GM12874 (cell line): ENCODE data around the gene STARD13.

Experiments used
- TF ChIP-seq, protein P1 (sequence below): IDR thresholded peaks from 2 replicates; pipeline ENCODE4 v1.5.1; 2011; ENCODE audit warnings: low read depth, mild to moderate bottlenecking, control low read depth, low read length, moderate library complexity; ENCODE audit not compliant: insufficient read depth

STARD13 gene, protein sequence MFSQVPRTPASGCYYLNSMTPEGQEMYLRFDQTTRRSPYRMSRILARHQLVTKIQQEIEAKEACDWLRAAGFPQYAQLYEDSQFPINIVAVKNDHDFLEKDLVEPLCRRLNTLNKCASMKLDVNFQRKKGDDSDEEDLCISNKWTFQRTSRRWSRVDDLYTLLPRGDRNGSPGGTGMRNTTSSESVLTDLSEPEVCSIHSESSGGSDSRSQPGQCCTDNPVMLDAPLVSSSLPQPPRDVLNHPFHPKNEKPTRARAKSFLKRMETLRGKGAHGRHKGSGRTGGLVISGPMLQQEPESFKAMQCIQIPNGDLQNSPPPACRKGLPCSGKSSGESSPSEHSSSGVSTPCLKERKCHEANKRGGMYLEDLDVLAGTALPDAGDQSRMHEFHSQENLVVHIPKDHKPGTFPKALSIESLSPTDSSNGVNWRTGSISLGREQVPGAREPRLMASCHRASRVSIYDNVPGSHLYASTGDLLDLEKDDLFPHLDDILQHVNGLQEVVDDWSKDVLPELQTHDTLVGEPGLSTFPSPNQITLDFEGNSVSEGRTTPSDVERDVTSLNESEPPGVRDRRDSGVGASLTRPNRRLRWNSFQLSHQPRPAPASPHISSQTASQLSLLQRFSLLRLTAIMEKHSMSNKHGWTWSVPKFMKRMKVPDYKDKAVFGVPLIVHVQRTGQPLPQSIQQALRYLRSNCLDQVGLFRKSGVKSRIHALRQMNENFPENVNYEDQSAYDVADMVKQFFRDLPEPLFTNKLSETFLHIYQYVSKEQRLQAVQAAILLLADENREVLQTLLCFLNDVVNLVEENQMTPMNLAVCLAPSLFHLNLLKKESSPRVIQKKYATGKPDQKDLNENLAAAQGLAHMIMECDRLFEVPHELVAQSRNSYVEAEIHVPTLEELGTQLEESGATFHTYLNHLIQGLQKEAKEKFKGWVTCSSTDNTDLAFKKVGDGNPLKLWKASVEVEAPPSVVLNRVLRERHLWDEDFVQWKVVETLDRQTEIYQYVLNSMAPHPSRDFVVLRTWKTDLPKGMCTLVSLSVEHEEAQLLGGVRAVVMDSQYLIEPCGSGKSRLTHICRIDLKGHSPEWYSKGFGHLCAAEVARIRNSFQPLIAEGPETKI

DNA sequence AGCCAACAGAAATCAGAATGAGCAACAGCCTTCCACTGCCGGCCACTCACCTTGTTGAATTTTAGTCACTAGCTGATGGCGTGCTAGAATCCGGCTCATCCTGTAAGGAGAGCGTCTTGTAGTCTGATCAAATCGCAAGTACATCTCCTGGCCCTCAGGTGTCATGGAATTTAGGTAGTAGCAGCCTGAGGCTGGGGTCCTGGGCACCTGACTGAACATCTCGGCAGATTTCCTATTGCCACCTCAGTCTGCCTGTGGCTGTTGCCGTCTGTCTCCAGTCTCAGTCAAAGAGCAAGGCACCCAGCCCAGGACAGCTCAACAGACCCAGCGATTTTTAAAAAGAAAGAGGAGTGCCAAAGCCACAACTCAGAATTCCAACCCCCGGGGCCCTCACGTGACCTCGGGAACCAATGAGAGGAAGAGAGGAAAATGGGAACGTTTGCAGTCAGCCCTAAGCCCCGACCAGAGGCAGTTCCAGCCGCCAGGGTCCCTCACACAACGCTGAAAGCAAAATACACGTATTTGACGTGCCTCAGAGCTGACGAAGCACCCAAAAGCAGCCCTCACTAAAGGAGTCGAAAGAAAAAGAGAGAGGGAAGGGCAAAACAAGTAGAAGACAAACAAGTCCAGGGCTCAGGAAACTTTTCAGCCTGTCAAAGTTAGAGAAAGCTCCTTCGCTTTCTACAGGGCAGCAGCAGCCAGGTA lies at the start of gene STARD13:
STARD13 (minus strand) TSS at position 336 of the 705 bp plus-strand sequence; CDS start at position 219, 117 bp downstream.
- TF ChIP-seq, protein P1, sequence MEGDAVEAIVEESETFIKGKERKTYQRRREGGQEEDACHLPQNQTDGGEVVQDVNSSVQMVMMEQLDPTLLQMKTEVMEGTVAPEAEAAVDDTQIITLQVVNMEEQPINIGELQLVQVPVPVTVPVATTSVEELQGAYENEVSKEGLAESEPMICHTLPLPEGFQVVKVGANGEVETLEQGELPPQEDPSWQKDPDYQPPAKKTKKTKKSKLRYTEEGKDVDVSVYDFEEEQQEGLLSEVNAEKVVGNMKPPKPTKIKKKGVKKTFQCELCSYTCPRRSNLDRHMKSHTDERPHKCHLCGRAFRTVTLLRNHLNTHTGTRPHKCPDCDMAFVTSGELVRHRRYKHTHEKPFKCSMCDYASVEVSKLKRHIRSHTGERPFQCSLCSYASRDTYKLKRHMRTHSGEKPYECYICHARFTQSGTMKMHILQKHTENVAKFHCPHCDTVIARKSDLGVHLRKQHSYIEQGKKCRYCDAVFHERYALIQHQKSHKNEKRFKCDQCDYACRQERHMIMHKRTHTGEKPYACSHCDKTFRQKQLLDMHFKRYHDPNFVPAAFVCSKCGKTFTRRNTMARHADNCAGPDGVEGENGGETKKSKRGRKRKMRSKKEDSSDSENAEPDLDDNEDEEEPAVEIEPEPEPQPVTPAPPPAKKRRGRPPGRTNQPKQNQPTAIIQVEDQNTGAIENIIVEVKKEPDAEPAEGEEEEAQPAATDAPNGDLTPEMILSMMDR = no peak

DNA sequence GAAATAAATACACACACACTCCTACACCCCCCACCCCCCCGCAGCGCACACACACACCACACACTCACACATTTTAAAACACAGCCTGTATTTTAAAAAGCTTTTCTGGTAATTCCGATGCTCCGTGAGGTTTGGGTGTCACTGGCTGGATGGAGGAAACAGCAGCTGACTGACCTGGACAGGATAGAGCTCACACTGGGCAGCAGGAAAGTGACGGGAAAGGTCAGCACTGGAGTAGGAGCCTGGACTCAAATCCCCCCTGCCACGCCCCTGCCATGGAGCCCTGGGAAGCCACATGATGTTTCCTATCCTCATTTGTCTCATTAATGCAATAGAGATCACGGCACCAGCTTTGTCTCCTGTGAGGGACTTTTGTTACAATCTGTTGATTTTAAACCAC lies 49.3 kb upstream of the STARD13 start:
- TF ChIP-seq, protein P1 = no peak

DNA sequence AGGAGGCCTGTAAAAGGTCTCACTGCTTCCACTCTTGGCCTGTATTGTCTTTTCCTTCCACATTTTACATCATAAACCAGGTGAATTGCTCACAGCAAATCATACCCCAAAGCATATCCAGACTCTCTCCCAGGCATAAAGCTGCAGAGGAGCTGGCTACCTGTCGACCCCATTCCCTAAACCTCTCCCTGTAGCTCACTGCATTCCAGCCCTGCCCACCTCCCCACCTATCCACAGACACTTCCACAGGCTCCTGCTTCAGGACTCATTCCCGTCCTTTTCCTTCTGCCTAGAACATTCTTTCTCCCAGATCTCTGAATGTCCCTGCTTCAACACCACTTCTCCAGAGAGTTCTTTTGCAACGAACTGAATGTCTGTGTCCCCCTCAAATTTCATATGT lies 46.4 kb upstream of the STARD13 start:
- TF ChIP-seq, protein P1 = no peak

DNA sequence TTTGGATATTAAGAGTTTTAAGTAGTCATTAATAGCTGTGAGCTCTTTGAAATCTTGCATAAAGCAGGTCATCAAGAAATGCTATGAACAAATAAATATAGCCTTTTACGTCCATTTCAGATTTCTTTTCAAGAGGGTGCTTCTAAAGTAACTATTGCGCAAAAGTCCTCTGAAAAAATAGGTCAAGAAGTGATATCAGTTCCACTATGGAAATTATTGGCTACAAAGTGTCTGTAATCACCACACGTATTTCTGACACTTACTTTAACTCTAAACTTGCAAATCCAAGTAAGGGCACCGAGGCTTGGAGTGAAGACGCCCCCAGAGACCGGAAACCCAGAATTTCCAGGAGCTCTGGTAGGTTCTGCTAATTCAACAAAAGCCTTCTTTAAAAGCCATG lies 44.9 kb upstream of the STARD13 start:
- TF ChIP-seq, protein P1 = no peak

DNA sequence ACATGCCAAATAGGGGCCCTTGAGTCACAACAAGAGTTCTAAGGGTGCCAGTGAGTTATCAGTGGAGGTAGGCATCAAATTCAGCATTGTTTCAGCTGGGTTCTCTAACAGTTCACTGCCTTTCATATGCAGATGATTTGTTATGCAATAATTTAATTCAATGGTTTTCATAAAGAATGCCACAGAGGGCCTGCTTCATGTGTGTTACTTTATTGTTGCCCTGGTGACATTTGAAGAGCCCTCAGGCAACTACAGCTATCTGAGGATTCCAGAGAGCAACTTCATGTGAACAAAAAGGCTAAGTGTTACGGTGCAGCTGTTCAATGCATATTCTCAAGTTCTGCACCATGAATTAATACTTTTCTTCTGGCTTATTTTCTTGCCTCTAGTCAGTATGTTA lies 43.1 kb upstream of the STARD13 start:
- TF ChIP-seq, protein P1 = no peak

DNA sequence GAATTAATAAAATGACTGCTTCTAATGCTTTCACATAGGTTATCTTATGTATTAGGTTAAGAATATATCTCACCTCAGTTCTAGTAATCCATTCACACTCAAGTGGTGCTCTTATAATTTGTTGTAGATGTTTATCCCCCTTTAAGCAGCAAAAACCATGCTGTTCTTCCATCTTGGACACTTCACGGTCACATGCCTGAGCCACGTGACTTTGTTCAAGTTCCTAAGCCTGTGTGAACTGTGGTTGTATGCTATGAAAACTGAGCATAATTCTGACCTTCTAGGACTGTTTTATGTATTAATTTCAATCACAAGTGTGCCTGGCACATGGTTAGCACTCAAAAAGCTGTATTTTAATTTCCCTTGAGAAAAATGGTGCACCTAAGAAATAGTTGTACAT lies 41.2 kb upstream of the STARD13 start:
- TF ChIP-seq, protein P1 = no peak
